Activated CD8-positive, alpha-beta memory T cell treated with anti-CD3 and anti-CD28 coated beads for 24 hours (primary cell): ENCODE results near the gene LDHAL6B.

Experiments used
- DNase-seq: peaks from one replicate; pipeline ENCODE4 v3.0.0-alpha.2; 2020

The LDHAL6B gene

GRCh38 chr15:59221511-59222505, 15.2 kb downstream of the LDHAL6B start:
- DNase-seq, result no peak

- no peak for DNase-seq
These were observed 16.4 kb downstream of the LDHAL6B start for GRCh38 chr15:59222906-59223550.

GRCh38 chr15:59223736-59224135, 17.1 kb downstream of the LDHAL6B start:
- DNase-seq, result no peak

- DNase-seq, result no peak
These were observed 17.8 kb downstream of the LDHAL6B start for GRCh38 chr15:59224474-59224873.

GRCh38 chr15:59227021-59227420, 20.4 kb downstream of the LDHAL6B start:
- no peak for DNase-seq

- DNase-seq, result no peak
These were observed 22.4 kb downstream of the LDHAL6B start for GRCh38 chr15:59229015-59229414.

GRCh38 chr15:59229453-59229852, 22.8 kb downstream of the LDHAL6B start:
- DNase-seq, result no peak

- no peak for DNase-seq
These were observed 23.9 kb downstream of the LDHAL6B start for GRCh38 chr15:59230531-59231055.

- DNase-seq, result no peak
These were observed 25.8 kb downstream of the LDHAL6B start for GRCh38 chr15:59232476-59232875.

GRCh38 chr15:59236394-59236793, 29.8 kb downstream of the LDHAL6B start:
- no peak for DNase-seq

- no peak for DNase-seq
These were observed 30.6 kb downstream of the LDHAL6B start for GRCh38 chr15:59237119-59237855.

- no peak for DNase-seq
These were observed 31.3 kb downstream of the LDHAL6B start for GRCh38 chr15:59237924-59238331.

GRCh38 chr15:59240036-59240435, 33.4 kb downstream of the LDHAL6B start:
- DNase-seq, result no peak

GRCh38 chr15:59242649-59243048, 36.0 kb downstream of the LDHAL6B start:
- no peak for DNase-seq

- no peak for DNase-seq
These were observed 37.0 kb downstream of the LDHAL6B start for GRCh38 chr15:59243622-59244021.

- no peak for DNase-seq
These were observed 37.7 kb downstream of the LDHAL6B start for GRCh38 chr15:59244337-59244736.

- no peak for DNase-seq
These were observed 38.9 kb downstream of the LDHAL6B start for GRCh38 chr15:59245559-59245958.

GRCh38 chr15:59247364-59247763, 40.7 kb downstream of the LDHAL6B start:
- peak; percentile 73 for DNase-seq

- no peak for DNase-seq
These were observed 43.2 kb downstream of the LDHAL6B start for GRCh38 chr15:59249816-59250215.

- no peak for DNase-seq
These were observed 43.6 kb downstream of the LDHAL6B start for GRCh38 chr15:59250249-59250648.

- DNase-seq, result no peak
These were observed 44.6 kb downstream of the LDHAL6B start for GRCh38 chr15:59251001-59251845.

GRCh38 chr15:59252137-59252536, 45.5 kb downstream of the LDHAL6B start:
- DNase-seq, result no peak
